Activated naive CD8-positive, alpha-beta T cell treated with anti-CD3 and anti-CD28 coated beads, Interleukin-2, amount 10 ng/mL, durations not matched to agents 7 days and 5 days (primary cell): Measurements from ENCODE around the gene PDZRN3. TPM values are rescaled to one million over a fixed set of nuclear protein-coding genes. Genes with fewer than 3 reads are reported as not detected.

Experiments
- ATAC-seq: fragments of 150-1000 bp; cut with Tn5 transposase; one replicate; pipeline ENCODE4 v1.10.0; 2021; ENCODE audit warnings: low read depth, moderate library complexity
- POLR2A ChIA-PET: fragments of 350-600 bp; sonication (Branson Sonifier 250); formaldehyde crosslinking; loops from one replicate; lab custom pipeline; 2021; ENCODE audit warnings: antibody characterized with exemption; lab: Charles Lee
- DNase-seq: peaks from one replicate; pipeline ENCODE4 v3.0.0; 2021
- H3K27ac Mint-ChIP-seq: one replicate; pipeline ENCODE4 v1.8.0; 2022; ENCODE audit warnings: mild to moderate bottlenecking, mixed read lengths
- H3K27me3 Mint-ChIP-seq: one replicate; pipeline ENCODE4 v1.8.0; 2022; ENCODE audit warnings: mild to moderate bottlenecking, moderate library complexity, mixed read lengths
- H3K36me3 Mint-ChIP-seq: one replicate; pipeline ENCODE4 v1.8.0; 2021; ENCODE audit warnings: mild to moderate bottlenecking, mixed read lengths
- H3K4me1 Mint-ChIP-seq: one replicate; pipeline ENCODE4 v1.8.0; 2021; ENCODE audit warnings: mixed read lengths
- H3K4me3 Mint-ChIP-seq: one replicate; pipeline ENCODE4 v1.8.0; 2022; ENCODE audit warnings: mild to moderate bottlenecking, moderate library complexity, mixed read lengths
- H3K9me3 Mint-ChIP-seq: one replicate; pipeline ENCODE4 v1.8.0; 2021; ENCODE audit warnings: mixed read lengths
- total RNA-seq, 2 experiments: library from RNA; stranded (reverse); gene quantifications; one replicate each; pipeline ENCODE4 v1.2.3, GENCODE V29; 2021

Gene PDZRN3
- total RNA-seq, 2 experiments from 2014 or later: not detected

DNA sequence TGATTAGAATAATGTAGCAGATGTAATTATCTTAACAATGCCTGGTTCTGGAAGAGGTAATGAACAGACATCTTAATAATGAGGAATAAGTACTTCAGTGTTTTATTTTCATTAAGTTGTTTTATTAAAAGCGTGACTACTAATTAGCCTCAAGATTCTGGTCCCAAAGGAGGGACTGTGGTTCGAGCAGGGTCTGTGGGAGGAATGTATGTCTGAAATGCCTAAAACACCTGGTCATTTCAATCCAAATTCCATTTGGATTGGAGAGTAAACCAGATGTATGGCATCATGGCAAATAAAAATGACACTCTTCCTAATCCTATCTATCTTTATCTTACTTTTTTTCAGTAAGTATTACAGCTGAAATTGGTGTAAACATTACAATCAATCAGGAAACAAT is 243.2 kb downstream of the PDZRN3 start:
- H3K4me3 Mint-ChIP-seq: no peak overlapping the region
- H3K4me1 Mint-ChIP-seq: no peaks in the 10 kb centered on the region
- no peaks in the 10 kb centered on the region for H3K27me3 Mint-ChIP-seq
- no peaks in the 10 kb centered on the region for H3K36me3 Mint-ChIP-seq
- POLR2A ChIA-PET: no interaction called here
- ATAC-seq: no peak
- DNase-seq: no peak
- no peak overlapping the region for H3K27ac Mint-ChIP-seq
- H3K9me3 Mint-ChIP-seq: peaks cover 4% of the 10 kb centered on the region

DNA sequence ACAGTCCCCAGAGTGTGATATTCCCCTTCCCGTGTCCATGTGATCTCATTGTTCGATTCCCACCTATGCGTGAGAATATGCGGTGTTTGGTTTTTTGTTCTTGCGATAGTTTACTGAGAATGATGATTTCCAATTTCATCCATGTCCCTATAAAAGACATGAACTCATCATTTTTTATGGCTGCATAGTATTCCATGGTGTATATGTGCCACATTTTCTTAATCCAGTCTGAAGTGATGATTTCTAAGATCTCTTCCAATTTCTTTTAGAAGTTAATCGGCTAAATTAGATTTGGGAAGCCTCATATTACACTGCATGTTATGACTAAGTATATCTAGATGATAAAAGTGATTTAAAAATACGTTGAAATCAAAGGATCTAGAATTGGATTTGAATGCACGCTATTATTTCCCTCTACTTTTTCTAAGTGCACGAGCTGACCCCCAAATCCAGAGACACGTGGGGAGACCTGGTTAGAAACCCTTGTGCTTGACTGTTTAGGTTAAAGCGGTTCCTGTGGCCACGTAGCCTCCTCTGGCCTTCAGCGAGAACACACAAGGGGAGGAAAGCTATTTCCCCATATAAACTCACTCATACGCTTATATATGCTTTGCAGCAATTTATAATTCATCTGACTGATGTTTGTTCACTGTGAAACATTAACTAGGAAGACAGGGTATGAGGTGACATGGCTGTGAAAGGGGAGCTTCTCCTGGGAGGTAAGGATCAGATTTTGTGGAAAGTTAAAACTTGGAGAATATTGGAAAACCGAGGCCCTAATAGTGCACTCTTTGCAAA is 243.8 kb downstream of the PDZRN3 start:
- Mint-ChIP-seq H3K4me3 (no peak overlapping the region), H3K4me1 (no peaks in the 10 kb centered on the region), H3K9me3 (peaks cover 4% of the 10 kb centered on the region), H3K27me3 (no peaks in the 10 kb centered on the region), H3K27ac (no peak overlapping the region), H3K36me3 (no peaks in the 10 kb centered on the region)
- no peak for DNase-seq
- POLR2A ChIA-PET: no interaction called here
- no peak for ATAC-seq

DNA sequence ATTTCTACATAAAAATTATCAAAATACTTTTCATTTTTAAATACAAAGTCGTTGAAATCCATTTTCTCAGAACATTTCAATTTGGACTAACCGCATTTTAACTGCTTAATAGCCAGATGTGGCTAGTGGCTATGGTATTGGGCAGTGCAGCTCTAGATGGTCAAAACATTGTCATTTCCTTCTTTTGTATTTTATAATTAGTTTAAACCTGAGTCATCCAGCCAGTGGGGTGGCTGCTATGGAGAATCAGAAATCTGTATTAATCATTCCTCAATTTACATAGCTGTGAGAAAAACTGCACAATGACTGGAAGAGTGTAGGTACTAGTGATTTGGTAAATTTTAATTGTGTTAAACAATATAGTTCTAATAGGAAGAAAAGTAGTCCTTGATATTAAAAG is 245.3 kb downstream of the PDZRN3 start:
- H3K4me3 Mint-ChIP-seq: no peak overlapping the region
- no peaks in the 10 kb centered on the region for H3K27me3 Mint-ChIP-seq
- no peaks in the 10 kb centered on the region for H3K4me1 Mint-ChIP-seq
- no peak overlapping the region for H3K27ac Mint-ChIP-seq
- ATAC-seq (no peak), DNase-seq (no peak)
- H3K9me3 Mint-ChIP-seq: peaks cover 8% of the 10 kb centered on the region
- H3K36me3 Mint-ChIP-seq: no peaks in the 10 kb centered on the region
- POLR2A ChIA-PET: no interaction called here

DNA sequence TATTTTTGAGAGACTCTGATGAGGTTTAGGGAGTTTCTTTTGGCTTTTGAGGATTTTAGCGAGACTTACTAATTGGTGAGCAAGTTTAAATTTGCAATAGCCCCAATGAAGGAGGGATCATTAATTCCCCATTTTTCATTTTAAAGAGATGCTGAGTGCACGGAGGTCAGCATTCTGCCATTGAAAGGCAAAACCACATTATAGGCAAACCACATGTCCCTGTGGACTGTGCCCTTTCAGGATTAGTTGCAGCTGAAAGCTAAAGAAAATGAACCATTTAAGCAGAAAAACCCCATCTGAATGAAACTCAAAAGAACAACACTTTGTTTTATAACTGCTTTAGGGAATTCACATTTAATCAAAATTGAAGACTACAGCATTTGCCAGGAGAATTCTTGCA is 246.5 kb downstream of the PDZRN3 start:
- Mint-ChIP-seq H3K4me1 (no peaks in the 10 kb centered on the region), H3K27ac (no peak overlapping the region), H3K4me3 (no peak overlapping the region), H3K27me3 (no peaks in the 10 kb centered on the region), H3K36me3 (no peaks in the 10 kb centered on the region), H3K9me3 (peaks cover 8% of the 10 kb centered on the region)
- ATAC-seq: no peak
- POLR2A ChIA-PET: no interaction called here
- DNase-seq: no peak

DNA sequence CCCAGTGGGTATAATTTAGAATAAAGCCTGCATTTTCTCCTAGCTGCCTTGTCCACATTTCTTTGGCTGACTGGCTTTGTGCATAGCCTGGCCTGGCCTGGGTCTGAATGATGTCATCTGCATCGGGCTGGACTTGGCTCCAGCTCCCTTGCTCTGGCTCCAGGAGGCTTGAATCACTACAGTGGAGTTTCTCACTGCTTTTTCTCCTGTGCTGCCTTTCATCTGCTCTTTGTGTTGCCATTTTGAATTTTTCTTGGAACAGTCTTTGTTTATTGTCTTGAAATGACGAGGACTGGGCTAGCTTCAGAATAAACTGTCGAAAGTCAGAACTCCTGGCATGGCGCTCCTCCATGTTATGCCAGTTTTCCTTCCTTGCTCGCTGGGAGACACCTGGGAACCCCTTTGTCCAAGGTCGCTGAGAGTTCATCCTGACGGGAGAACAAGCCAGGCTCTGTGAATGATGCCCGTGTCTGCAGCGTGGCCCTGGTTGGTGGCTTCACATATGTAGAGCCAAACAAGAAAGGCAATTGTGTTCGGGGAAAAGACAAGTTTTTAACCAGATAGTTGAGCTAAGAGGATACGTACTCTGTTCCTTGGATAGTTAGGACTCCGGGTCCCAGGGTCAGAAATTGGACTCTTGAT is 258.9 kb downstream of the PDZRN3 start:
- H3K9me3 Mint-ChIP-seq: peaks cover 4% of the 10 kb centered on the region
- no peak for DNase-seq
- POLR2A ChIA-PET: no interaction called here

DNA sequence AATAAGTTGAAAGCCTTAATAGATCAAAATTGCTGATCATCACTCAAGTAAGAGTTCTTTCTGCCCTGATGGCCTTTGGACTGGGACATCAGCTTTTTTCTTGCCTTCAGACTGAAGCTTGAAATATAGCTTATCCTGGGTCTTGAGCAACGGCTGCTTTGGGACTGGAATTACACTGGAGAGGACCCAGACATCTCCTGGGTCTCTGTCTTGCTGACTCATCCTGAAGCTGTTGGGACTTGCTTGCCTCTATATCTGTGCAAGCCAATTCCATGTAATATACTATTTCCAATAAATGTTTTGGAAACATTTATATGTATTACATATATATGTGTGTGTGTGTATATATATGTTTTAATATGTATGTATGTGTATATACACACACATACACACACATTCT is 260.2 kb downstream of the PDZRN3 start:
- Mint-ChIP-seq H3K27me3 (no peaks in the 10 kb centered on the region), H3K27ac (no peak overlapping the region), H3K4me3 (no peak overlapping the region), H3K36me3 (no peaks in the 10 kb centered on the region), H3K4me1 (no peaks in the 10 kb centered on the region), H3K9me3 (peaks cover 4% of the 10 kb centered on the region)
- ATAC-seq (no peak), DNase-seq (no peak)
- POLR2A ChIA-PET: no interaction called here

More for the DNA sequence above, 258.9 kb downstream of the PDZRN3 start:
- H3K36me3 Mint-ChIP-seq: no peaks in the 10 kb centered on the region
- no peaks in the 10 kb centered on the region for H3K27me3 Mint-ChIP-seq
- H3K4me1 Mint-ChIP-seq: no peaks in the 10 kb centered on the region
- no peak overlapping the region for H3K27ac Mint-ChIP-seq
- no peak for ATAC-seq
- no peak overlapping the region for H3K4me3 Mint-ChIP-seq

DNA sequence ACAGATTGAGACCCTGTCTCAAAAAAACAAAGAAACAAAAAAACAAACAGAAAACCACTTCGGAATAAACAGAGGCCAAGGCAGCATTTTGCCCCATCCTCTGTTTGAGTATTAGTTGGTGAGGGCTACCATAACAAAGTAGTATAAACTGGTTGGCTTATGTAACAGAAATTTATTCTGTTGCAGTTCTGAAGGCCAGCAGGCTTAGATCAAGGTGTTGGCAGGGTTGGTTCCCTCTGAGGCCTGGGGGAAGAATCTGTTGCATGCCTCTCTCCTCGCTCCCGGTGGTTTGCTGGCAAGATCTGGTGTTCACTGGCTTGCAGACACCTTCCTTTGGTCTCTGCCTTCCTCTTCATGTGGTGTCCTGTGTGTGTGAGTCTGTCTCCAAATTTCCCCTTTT is 261.6 kb downstream of the PDZRN3 start:
- DNase-seq (no peak), ATAC-seq (no peak)
- POLR2A ChIA-PET: no interaction called here
- Mint-ChIP-seq H3K4me3 (no peak overlapping the region), H3K4me1 (no peaks in the 10 kb centered on the region), H3K27me3 (no peaks in the 10 kb centered on the region), H3K27ac (no peak overlapping the region), H3K36me3 (no peaks in the 10 kb centered on the region), H3K9me3 (peaks cover 7% of the 10 kb centered on the region)

DNA sequence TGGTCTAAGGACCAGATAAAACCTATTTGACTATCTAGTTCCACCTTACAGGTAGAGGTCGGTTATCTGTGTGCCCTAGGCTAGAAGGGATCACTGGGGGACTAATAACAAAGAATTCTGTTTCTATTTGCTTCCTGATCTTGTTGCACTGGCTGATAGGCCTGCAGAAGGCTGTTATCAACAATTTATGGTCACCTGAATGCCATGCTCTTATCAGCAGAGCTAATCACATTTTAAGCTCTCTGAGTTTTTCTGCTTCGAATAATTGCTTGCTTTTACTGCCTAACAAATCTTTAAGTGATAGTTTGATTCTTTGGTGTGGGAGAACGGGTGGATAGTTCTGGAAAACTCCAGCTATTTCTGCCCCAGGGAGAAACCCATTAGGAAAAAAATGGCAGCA is 263.1 kb downstream of the PDZRN3 start:
- ATAC-seq: no peak
- H3K27ac Mint-ChIP-seq: no peak overlapping the region
- peaks cover 9% of the 10 kb centered on the region for H3K9me3 Mint-ChIP-seq
- POLR2A ChIA-PET: no interaction called here
- no peaks in the 10 kb centered on the region for H3K36me3 Mint-ChIP-seq
- H3K4me1 Mint-ChIP-seq: no peaks in the 10 kb centered on the region
- no peak overlapping the region for H3K4me3 Mint-ChIP-seq
- no peak for DNase-seq
- H3K27me3 Mint-ChIP-seq: no peaks in the 10 kb centered on the region

DNA sequence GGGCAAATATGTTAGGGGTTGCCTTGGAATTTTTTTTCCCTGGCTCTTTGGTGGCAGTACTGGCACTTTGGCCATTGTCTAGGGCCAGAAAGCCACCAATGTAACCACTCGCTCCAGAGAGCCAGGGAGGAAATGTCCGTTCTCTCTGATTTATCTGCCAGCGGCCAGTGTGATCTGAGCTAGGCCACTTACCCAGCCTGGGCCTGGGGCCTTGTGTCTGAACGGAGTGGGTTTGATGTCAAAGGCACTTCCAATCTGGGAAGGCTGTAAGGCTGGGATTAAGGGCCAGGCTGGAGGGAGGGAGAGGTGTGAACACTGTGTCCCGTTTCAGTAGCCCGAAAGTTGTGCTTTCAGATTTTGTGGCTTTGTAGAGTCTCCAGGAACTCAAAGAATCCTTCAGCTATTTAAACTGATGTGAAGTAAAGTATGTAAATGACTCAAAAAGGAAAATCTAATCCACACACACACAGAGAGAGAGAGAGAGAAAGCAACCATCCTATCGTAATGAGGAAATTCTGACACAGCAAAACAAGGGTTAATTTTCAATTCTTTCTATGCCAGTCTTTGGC is 271.0 kb downstream of the PDZRN3 start:
- Mint-ChIP-seq H3K27me3 (no peaks in the 10 kb centered on the region), H3K4me3 (no peak overlapping the region), H3K4me1 (no peaks in the 10 kb centered on the region), H3K36me3 (no peaks in the 10 kb centered on the region), H3K27ac (no peak overlapping the region), H3K9me3 (peaks cover 3% of the 10 kb centered on the region)
- POLR2A ChIA-PET: no interaction called here
- DNase-seq: no peak
- no peak for ATAC-seq

DNA sequence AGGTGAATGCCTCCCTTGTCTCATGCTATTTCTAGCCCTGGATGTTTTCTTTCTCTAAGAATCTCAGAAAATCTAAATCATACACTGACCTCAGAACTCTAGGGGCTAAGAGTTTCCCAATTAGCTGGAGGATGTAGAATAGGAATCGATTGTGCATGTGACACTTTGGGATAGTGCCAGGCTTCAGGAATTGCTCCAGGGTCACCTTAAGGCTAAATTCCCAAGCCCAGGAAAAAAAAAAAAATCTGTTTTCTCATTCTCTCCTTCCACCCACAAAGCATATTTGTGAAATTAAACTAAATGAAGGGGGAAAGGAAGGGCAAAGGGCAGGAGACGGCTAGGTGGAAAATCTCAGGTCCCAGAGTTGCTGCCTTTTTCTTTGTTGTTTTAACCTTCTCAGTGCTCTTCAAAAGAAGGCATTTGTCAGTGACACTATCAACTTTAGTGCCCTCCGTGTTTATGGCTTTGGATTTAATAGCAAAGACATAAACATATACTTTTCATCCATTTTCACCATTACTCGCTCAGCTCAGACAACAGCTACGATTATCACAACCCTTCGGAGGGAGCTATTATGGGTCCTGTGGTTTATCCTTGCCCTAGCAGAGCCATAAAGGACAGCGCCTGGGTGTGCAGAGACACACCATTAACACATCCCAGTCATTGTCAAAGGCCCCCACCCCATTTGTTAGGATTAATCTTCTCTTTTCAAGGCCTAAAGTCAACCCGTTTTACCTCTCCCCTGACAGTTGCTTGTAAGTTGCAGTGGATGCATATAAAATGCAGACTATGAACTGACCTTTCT is 271.7 kb downstream of the PDZRN3 start:
- Mint-ChIP-seq H3K4me3 (no peak overlapping the region), H3K27ac (no peak overlapping the region), H3K36me3 (no peaks in the 10 kb centered on the region), H3K4me1 (no peaks in the 10 kb centered on the region), H3K27me3 (no peaks in the 10 kb centered on the region), H3K9me3 (peaks cover 2% of the 10 kb centered on the region)
- POLR2A ChIA-PET: no interaction called here
- DNase-seq (no peak), ATAC-seq (no peak)

DNA sequence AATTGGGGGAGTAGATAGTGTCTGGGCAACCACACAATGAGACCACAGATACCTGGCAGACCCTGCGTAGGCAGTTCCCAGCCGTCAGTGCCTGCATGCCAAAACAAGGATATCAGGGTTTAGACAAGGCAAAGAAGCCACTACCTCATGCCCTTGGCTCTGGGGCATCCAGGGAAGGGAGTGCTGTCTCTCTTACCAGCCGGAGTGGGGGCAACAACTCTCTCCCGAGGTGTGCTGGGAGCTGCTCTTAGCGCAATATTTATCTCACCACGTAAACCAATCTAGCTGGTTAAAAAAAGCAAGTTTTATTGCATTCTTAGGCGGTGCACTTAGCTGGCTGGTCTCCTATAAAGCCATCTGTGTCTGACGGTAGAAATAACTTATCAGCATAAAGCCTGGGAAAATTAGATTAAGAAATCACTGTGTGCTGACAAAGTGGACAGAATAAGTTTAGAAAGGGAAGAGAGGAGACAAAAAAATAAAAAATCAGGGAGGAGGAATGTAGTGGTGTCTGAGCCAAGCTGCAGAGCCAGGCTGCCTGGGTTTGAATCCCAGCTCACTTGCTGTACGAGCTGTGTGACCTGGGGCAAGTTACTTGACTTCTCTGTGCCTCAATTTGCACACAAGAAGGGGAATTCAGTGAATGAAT is 273.2 kb downstream of the PDZRN3 start:
- POLR2A ChIA-PET: no interaction called here
- Mint-ChIP-seq H3K27me3 (no peaks in the 10 kb centered on the region), H3K4me3 (no peak overlapping the region), H3K27ac (no peak overlapping the region), H3K9me3 (no peaks in the 10 kb centered on the region), H3K4me1 (no peaks in the 10 kb centered on the region), H3K36me3 (no peaks in the 10 kb centered on the region)
- DNase-seq (no peak), ATAC-seq (no peak)

DNA sequence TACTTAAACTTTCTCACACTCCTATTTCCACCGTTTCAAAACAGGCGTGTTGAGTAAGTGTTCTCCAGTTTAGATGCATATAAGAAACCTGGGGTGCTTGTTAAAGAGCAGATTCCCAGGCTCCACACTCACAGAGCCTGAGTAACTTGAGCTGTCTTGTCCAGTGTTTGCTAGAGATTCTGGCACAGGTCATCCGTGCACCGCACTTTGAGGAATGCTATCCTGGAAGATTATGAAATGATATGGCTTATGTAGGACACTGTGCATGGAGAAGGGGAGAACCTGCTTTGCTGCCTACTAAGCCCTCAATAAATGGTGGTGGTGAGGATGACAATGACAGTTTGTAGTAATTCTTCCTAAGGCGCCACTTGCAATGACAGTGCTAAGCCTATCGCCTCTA is 273.7 kb downstream of the PDZRN3 start:
- ATAC-seq (no peak), DNase-seq (no peak)
- no peaks in the 10 kb centered on the region for H3K4me1 Mint-ChIP-seq
- POLR2A ChIA-PET: no interaction called here
- no peak overlapping the region for H3K4me3 Mint-ChIP-seq
- no peaks in the 10 kb centered on the region for H3K9me3 Mint-ChIP-seq
- H3K27ac Mint-ChIP-seq: no peak overlapping the region
- H3K36me3 Mint-ChIP-seq: no peaks in the 10 kb centered on the region
- no peaks in the 10 kb centered on the region for H3K27me3 Mint-ChIP-seq

DNA sequence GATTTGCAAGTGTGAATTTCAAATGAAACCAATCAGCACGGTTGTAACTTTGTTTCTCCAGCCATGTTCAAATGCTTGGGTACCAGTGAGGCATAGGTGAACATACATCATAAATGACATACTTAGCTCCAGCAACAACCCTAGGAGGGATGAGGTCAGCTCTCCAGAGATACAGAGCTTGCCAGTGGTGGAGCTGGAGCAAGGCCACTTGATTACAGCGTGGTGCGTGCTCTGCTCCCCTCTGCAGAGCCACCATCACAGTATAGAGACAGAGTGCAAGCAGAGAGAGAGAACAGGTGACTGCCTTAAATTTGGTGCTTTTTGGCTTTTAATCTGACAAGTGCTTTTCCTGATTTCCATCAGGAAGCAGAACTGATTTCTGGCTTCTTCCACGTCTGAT is 275.1 kb downstream of the PDZRN3 start:
- Mint-ChIP-seq H3K4me1 (no peaks in the 10 kb centered on the region), H3K36me3 (no peaks in the 10 kb centered on the region), H3K4me3 (no peak overlapping the region), H3K27ac (no peak overlapping the region), H3K9me3 (no peaks in the 10 kb centered on the region), H3K27me3 (no peaks in the 10 kb centered on the region)
- ATAC-seq (no peak), DNase-seq (no peak)
- POLR2A ChIA-PET: no interaction called here
